CD4-positive, alpha-beta T cell treated with Interleukin-4 for 1 hour (primary cell): ENCODE data around the gene ANXA8.
"Not testable (repeated sequence)": the region's sequence is repeated elsewhere in the genome, so short reads cannot be mapped to it uniquely, and the experiment has no call there.

ENCODE experiments used
- DNase-seq, 2 donors: peaks; one replicate each; pipeline ENCODE4 v3.0.0-alpha.2; 2020 to 2022

Gene ANXA8

GRCh38 chr10:47483923-47484322 lies at the start of gene ANXA8:
Gene ANXA8, minus strand, starts transcription at chr10:47484115. Its CDS starts 182 bp downstream, at chr10:47483933.
- DNase-seq, result not testable (repeated sequence)

GRCh38 chr10:47523475-47523874 lies 39.6 kb upstream of the ANXA8 start, which contains the start of gene AGAP9:
Gene AGAP9, minus strand, starts transcription at chr10:47523638. Its CDS starts 112 bp downstream, at chr10:47523526.
- DNase-seq, result not testable (repeated sequence)

- not testable (repeated sequence) for DNase-seq
Observed at GRCh38 chr10:47502313-47502712, 18.4 kb upstream of the ANXA8 start.

- DNase-seq, result not testable (repeated sequence)
Observed at GRCh38 chr10:47494226-47494625, 10.3 kb upstream of the ANXA8 start.

- DNase-seq, result not testable (repeated sequence)
Observed at GRCh38 chr10:47491600-47491999, 7.7 kb upstream of the ANXA8 start, which contains the start of gene FAM25G. Gene FAM25G, minus strand, starts transcription at chr10:47491700. Its CDS starts 26 bp downstream, at chr10:47491674.

- DNase-seq, result not testable (repeated sequence)
Observed at GRCh38 chr10:47489630-47490029, 5.7 kb upstream of the ANXA8 start.

GRCh38 chr10:47485943-47486342 lies 2.0 kb upstream of the ANXA8 start:
- DNase-seq, result not testable (repeated sequence)

- DNase-seq, result not testable (repeated sequence)
Observed at GRCh38 chr10:47484786-47485185, 871 bp upstream of the ANXA8 start.

GRCh38 chr10:47482367-47482766 lies 1.5 kb downstream of the ANXA8 start:
- not testable (repeated sequence) for DNase-seq

- DNase-seq, result not testable (repeated sequence)
Observed at GRCh38 chr10:47481768-47482181, 2.1 kb downstream of the ANXA8 start.

GRCh38 chr10:47481182-47481766 lies 2.6 kb downstream of the ANXA8 start:
- not testable (repeated sequence) for DNase-seq

- not testable (repeated sequence) for DNase-seq
Observed at GRCh38 chr10:47480133-47480532, 3.8 kb downstream of the ANXA8 start.

- not testable (repeated sequence) for DNase-seq
Observed at GRCh38 chr10:47478114-47478513, 5.8 kb downstream of the ANXA8 start.

- DNase-seq, result not testable (repeated sequence)
Observed at GRCh38 chr10:47477078-47477477, 6.8 kb downstream of the ANXA8 start.

- DNase-seq, result not testable (repeated sequence)
Observed at GRCh38 chr10:47475101-47475500, 8.8 kb downstream of the ANXA8 start.

GRCh38 chr10:47473516-47473915 lies 10.4 kb downstream of the ANXA8 start:
- DNase-seq, result not testable (repeated sequence)

- not testable (repeated sequence) for DNase-seq
Observed at GRCh38 chr10:47472647-47473046, 11.3 kb downstream of the ANXA8 start.

- DNase-seq, result not testable (repeated sequence)
Observed at GRCh38 chr10:47472072-47472471, 11.8 kb downstream of the ANXA8 start.

- not testable (repeated sequence) for DNase-seq
Observed at GRCh38 chr10:47468731-47469528, 15.0 kb downstream of the ANXA8 start.

- DNase-seq, result not testable (repeated sequence)
Observed at GRCh38 chr10:47467957-47468356, 16.0 kb downstream of the ANXA8 start.

- DNase-seq, result not testable (repeated sequence)
Observed at GRCh38 chr10:47467458-47467857, 16.5 kb downstream of the ANXA8 start.

GRCh38 chr10:47465216-47465917 lies 18.5 kb downstream of the ANXA8 start:
- not testable (repeated sequence) for DNase-seq
